GM12892 (cell line): ENCODE results near the gene ATG10.

ENCODE experiments used
- POLR2A ChIP-seq: IDR thresholded peaks from 2 replicates; pipeline ENCODE4 v1.6.1; 2011; ENCODE audit warnings: low read depth, low read length, control low read depth
- POLR2AphosphoS5 ChIP-seq: IDR thresholded peaks from 2 replicates; pipeline ENCODE4 v1.6.1; 2011; ENCODE audit warnings: low read depth, low read length, control low read depth

- TF ChIP-seq POLR2AphosphoS5 (no peak), POLR2A (no peak)
Measured at GRCh38 chr5:82046276-82046647, 74.4 kb downstream of the ATG10 start.
